ENCODE data around the gene PTPRZ1. TPM values are rescaled to one million over a fixed set of nuclear protein-coding genes. Genes with fewer than 3 reads are reported as not detected.

The PTPRZ1 gene
- polyA plus RNA-seq, 3 donors, result not detected

GRCh38 chr7:121853307-121853706 lies 19.7 kb upstream of the PTPRZ1 start:
- no peaks in the 10 kb centered on the region for H3K9me3 ChIP-seq (replicated peaks in 1 of 2; ENCODE audit: control insufficient read depth in 1 of 2, insufficient read depth in 1 of 2, low read length in 2 of 2)
- no peak overlapping the region for H3K4me2 ChIP-seq (replicated peaks; ENCODE audit: extremely low read depth, low read length, poor library complexity, severe bottlenecking)
- H4K20me1 ChIP-seq (ENCODE audit: insufficient read depth, low read length), result no peaks in the 10 kb centered on the region
- no CpG with 5 or more reads among the region's 2 CpGs for WGBS (ENCODE audit: insufficient coverage)
- no peak overlapping the region for H3K27ac Mint-ChIP-seq
- H3K9me3 Mint-ChIP-seq, result peaks cover 0 to 4% (median 2%) of the 10 kb centered on the region in 7 donors
- no peak overlapping the region for H3K27ac ChIP-seq (ENCODE audit: low read depth in 1 of 2, low read length in 2 of 2)
- no peak for DNase-seq
- H3K36me3 ChIP-seq (replicated peaks in 1 of 2; ENCODE audit: control insufficient read depth in 1 of 2, insufficient read depth in 2 of 2, low read length in 2 of 2), result no peaks in the 10 kb centered on the region
- no peaks in the 10 kb centered on the region for H3K27me3 Mint-ChIP-seq (ENCODE audit: low read depth in 3 of 3)
- intact Hi-C loops (cut with micrococcal nuclease), result no loop called here
- no peaks in the 10 kb centered on the region for H3K4me1 ChIP-seq (ENCODE audit: control insufficient read depth in 1 of 2, insufficient read depth in 2 of 2, low read length in 2 of 2)
- H3K4me3 ChIP-seq (replicated peaks in 1 of 3; ENCODE audit: low read depth in 2 of 3, low read length in 3 of 3), result no peak overlapping the region
- no peak overlapping the region for H2AFZ ChIP-seq (ENCODE audit: insufficient read depth, low read depth, low read length, poor library complexity, severe bottlenecking)
- H3K9ac ChIP-seq (ENCODE audit: insufficient read depth, low read length, poor library complexity, severe bottlenecking), result no peak overlapping the region
- H3K79me2 ChIP-seq (ENCODE audit: insufficient read depth, low read length), result no peaks in the 10 kb centered on the region
- H3K27me3 ChIP-seq (ENCODE audit: control insufficient read depth in 2 of 2, insufficient read depth in 2 of 2, low read length in 2 of 2), result no peaks in the 10 kb centered on the region
- H3K36me3 Mint-ChIP-seq, result no peaks in the 10 kb centered on the region
- no peaks in the 10 kb centered on the region for H3K4me1 Mint-ChIP-seq
- H3K4me3 Mint-ChIP-seq, result no peak overlapping the region
- TF ChIP-seq CTCF (IDR thresholded peaks at IDR 0.05), result no peak

GRCh38 chr7:121860953-121861352 lies 12.0 kb upstream of the PTPRZ1 start:
- Histone ChIP-seq H3K36me3 (replicated peaks in 1 of 2; ENCODE audit: control insufficient read depth in 1 of 2, insufficient read depth in 2 of 2, low read length in 2 of 2) (no peaks in the 10 kb centered on the region), H3K4me1 (ENCODE audit: control insufficient read depth in 1 of 2, insufficient read depth in 2 of 2, low read length in 2 of 2) (no peaks in the 10 kb centered on the region), H3K27me3 (ENCODE audit: control insufficient read depth in 2 of 2, insufficient read depth in 2 of 2, low read length in 2 of 2) (no peaks in the 10 kb centered on the region), H3K4me2 (replicated peaks; ENCODE audit: extremely low read depth, low read length, poor library complexity, severe bottlenecking) (no peak overlapping the region), H4K20me1 (ENCODE audit: insufficient read depth, low read length) (no peaks in the 10 kb centered on the region), H3K27ac (ENCODE audit: low read depth in 1 of 2, low read length in 2 of 2) (no peak overlapping the region), H3K4me3 (replicated peaks in 1 of 3; ENCODE audit: low read depth in 2 of 3, low read length in 3 of 3) (no peak overlapping the region), H3K9ac (ENCODE audit: insufficient read depth, low read length, poor library complexity, severe bottlenecking) (no peak overlapping the region), H3K79me2 (ENCODE audit: insufficient read depth, low read length) (no peaks in the 10 kb centered on the region), H3K9me3 (replicated peaks in 1 of 2; ENCODE audit: control insufficient read depth in 1 of 2, insufficient read depth in 1 of 2, low read length in 2 of 2) (no peaks in the 10 kb centered on the region), H2AFZ (ENCODE audit: insufficient read depth, low read depth, low read length, poor library complexity, severe bottlenecking) (no peak overlapping the region)
- intact Hi-C loops (cut with micrococcal nuclease), result no loop called here
- peaks cover 0 to 2% (median 0%) of the 10 kb centered on the region in 7 donors for H3K9me3 Mint-ChIP-seq
- no peak overlapping the region for H3K27ac Mint-ChIP-seq
- DNase-seq, result no peak
- no peaks in the 10 kb centered on the region for H3K36me3 Mint-ChIP-seq
- no peaks in the 10 kb centered on the region for H3K4me1 Mint-ChIP-seq
- peaks cover 0 to 3% (median 0%) of the 10 kb centered on the region in 3 donors for H3K27me3 Mint-ChIP-seq (ENCODE audit: low read depth in 3 of 3)
- no peak for TF ChIP-seq CTCF (IDR thresholded peaks at IDR 0.05)
- no peak overlapping the region for H3K4me3 Mint-ChIP-seq

Measured in CD14-positive monocyte (primary cell).